Measurements from ENCODE around the gene PRRT1.
A peak's percentile ranks its signal among the peaks of the same experiment; 100 is the strongest.
"Not testable (repeated sequence)": the region's sequence is repeated elsewhere in the genome, so short reads cannot be mapped to it uniquely, and the experiment has no call there.

PRRT1 gene

GRCh38 chr6:32108094-32108627 lies 43.6 kb downstream of the PRRT1 start:
- H3K4me3 Mint-ChIP-seq, result peak overlapping the region; percentile 12
- no peaks in the 10 kb centered on the region for H3K36me3 Mint-ChIP-seq (ENCODE audit: low read depth)
- peaks cover 27% of the 10 kb centered on the region for H3K4me1 Mint-ChIP-seq
- no peak for TF ChIP-seq CTCF (IDR thresholded peaks at IDR 0.05)
- H3K27ac Mint-ChIP-seq, result no peak overlapping the region
- no peak for DNase-seq
- H3K9me3 Mint-ChIP-seq, result no peaks in the 10 kb centered on the region
- H3K27me3 Mint-ChIP-seq (ENCODE audit: low read depth, poor library complexity), result peaks cover 69% of the 10 kb centered on the region

GRCh38 chr6:32107406-32107805 lies 44.3 kb downstream of the PRRT1 start:
- DNase-seq, result no peak
- Mint-ChIP-seq H3K27me3 (ENCODE audit: low read depth, poor library complexity) (peaks cover 74% of the 10 kb centered on the region), H3K9me3 (no peaks in the 10 kb centered on the region), H3K27ac (no peak overlapping the region), H3K36me3 (ENCODE audit: low read depth) (no peaks in the 10 kb centered on the region), H3K4me1 (peaks cover 27% of the 10 kb centered on the region), H3K4me3 (peak overlapping the region; percentile 12)
- TF ChIP-seq CTCF (IDR thresholded peaks at IDR 0.05), result no peak

- Mint-ChIP-seq H3K27ac (no peak overlapping the region), H3K4me1 (peaks cover 27% of the 10 kb centered on the region), H3K27me3 (ENCODE audit: low read depth, poor library complexity) (peaks cover 75% of the 10 kb centered on the region), H3K9me3 (no peaks in the 10 kb centered on the region), H3K4me3 (no peak overlapping the region), H3K36me3 (ENCODE audit: low read depth) (no peaks in the 10 kb centered on the region)
- no peak for TF ChIP-seq CTCF (IDR thresholded peaks at IDR 0.05)
- peak; percentile 50 for DNase-seq
These were observed 46.3 kb downstream of the PRRT1 start for GRCh38 chr6:32105433-32105832.

GRCh38 chr6:32102255-32102654 lies 49.5 kb downstream of the PRRT1 start:
- Mint-ChIP-seq H3K36me3 (ENCODE audit: low read depth) (no peaks in the 10 kb centered on the region), H3K4me1 (no peaks in the 10 kb centered on the region), H3K27me3 (ENCODE audit: low read depth, poor library complexity) (peaks cover 48% of the 10 kb centered on the region), H3K27ac (no peak overlapping the region), H3K4me3 (no peak overlapping the region), H3K9me3 (no peaks in the 10 kb centered on the region)
- no peak for TF ChIP-seq CTCF (IDR thresholded peaks at IDR 0.05)
- DNase-seq, result no peak

GRCh38 chr6:32100251-32100650 lies 51.5 kb downstream of the PRRT1 start:
- peaks cover 32% of the 10 kb centered on the region for H3K27me3 Mint-ChIP-seq (ENCODE audit: low read depth, poor library complexity)
- H3K36me3 Mint-ChIP-seq (ENCODE audit: low read depth); H3K4me3 Mint-ChIP-seq; H3K27ac Mint-ChIP-seq; DNase-seq; H3K4me1 Mint-ChIP-seq; H3K9me3 Mint-ChIP-seq: not testable (repeated sequence)
